Astrocyte (in vitro differentiated cells and primary cell): ENCODE data around the gene MAP1B.

Experiments
- CTCF ChIP-seq: IDR thresholded peaks from 2 replicates; pipeline ENCODE4 v1.5.1; 2011; ENCODE audit warnings: low read depth, mild to moderate bottlenecking, inconsistent platforms, low read length, moderate library complexity; ENCODE audit not compliant: insufficient read depth
- EZH2 ChIP-seq: IDR thresholded peaks from 2 replicates; pipeline ENCODE4 v1.6.1; 2012; ENCODE audit warnings: mild to moderate bottlenecking, low read length, inconsistent platforms; ENCODE audit not compliant: insufficient read depth

GRCh38 chr5:72238712-72239445 is 131.6 kb downstream of the MAP1B start:
- TF ChIP-seq CTCF (no peak), EZH2 (no peak)
